Putamen (tissue), 1 donor: Measurements from ENCODE around the gene KLHL17.
"Not testable (repeated sequence)": the region's sequence is repeated elsewhere in the genome, so short reads cannot be mapped to it uniquely, and the experiment has no call there.

Experiments used
- DNase-seq: peaks from one replicate; pipeline ENCODE4 v3.0.0-alpha.2; 2016; ENCODE audit warnings: low spot score

Gene KLHL17

DNA sequence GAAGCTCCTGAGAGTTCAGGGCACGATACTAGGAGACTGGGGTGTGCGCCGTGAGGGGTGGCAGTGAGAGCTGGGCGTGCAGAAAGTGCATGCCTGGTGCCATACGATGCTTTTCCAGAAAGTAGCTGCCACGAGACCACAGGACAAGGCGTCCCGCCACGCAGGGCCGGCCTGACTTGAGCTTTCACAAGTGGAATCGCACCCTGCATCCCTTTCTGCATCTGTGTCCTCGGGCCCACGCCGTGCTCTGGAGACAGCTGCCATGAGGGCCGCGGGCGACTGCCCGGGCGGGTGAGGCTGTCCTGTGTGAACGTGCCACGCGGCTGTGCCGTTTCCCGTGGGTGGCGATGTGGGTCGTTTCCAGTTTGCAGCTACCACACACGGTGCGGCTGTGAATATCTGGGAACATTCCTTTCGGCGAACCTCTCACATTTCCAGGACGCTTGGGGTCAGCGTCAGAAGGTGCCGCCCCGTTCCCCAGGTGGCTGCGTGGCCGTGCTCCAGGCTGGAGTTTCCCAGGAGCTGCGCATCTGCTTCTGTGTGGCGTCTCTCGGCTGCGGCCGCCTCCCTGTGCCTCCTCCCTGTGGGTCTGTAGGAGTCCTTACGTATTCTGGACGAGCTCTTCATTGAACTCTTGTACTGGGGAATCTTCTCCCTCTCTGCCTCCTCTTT lies 22.5 kb downstream of the KLHL17 start:
- DNase-seq, result no peak

GRCh38 chr1:983798-984475 lies 23.6 kb downstream of the KLHL17 start:
- DNase-seq, result no peak

- DNase-seq, result no peak
These were observed 24.1 kb downstream of the KLHL17 start for GRCh38 chr1:984476-984814.

GRCh38 chr1:985126-985525 lies 24.7 kb downstream of the KLHL17 start:
- no peak for DNase-seq

DNA sequence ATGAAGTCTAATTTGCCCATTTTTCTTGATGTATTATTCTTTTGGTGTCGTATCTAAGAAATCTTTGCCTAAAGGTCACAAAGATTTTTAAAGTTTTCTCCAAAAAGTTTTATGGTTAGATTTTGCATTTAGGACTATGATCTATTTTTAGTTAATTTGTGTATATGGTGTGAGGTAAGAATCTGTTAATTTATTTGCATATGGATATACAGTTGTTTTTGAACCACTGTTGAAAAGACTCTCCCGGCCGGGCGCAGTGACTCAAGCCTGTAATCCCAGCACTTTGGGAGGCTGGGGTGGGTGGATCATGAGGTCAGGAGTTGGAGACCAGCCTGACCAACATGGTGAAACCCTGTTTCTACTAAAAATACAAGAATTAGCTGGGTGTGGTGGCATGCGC lies 27.7 kb downstream of the KLHL17 start:
- not testable (repeated sequence) for DNase-seq

- not testable (repeated sequence) for DNase-seq
These were observed 30.9 kb downstream of the KLHL17 start for GRCh38 chr1:991275-991674.

GRCh38 chr1:991895-992294 lies 31.5 kb downstream of the KLHL17 start:
- DNase-seq, result no peak

- DNase-seq, result no peak
These were observed 32.0 kb downstream of the KLHL17 start for GRCh38 chr1:992362-992761.

DNA sequence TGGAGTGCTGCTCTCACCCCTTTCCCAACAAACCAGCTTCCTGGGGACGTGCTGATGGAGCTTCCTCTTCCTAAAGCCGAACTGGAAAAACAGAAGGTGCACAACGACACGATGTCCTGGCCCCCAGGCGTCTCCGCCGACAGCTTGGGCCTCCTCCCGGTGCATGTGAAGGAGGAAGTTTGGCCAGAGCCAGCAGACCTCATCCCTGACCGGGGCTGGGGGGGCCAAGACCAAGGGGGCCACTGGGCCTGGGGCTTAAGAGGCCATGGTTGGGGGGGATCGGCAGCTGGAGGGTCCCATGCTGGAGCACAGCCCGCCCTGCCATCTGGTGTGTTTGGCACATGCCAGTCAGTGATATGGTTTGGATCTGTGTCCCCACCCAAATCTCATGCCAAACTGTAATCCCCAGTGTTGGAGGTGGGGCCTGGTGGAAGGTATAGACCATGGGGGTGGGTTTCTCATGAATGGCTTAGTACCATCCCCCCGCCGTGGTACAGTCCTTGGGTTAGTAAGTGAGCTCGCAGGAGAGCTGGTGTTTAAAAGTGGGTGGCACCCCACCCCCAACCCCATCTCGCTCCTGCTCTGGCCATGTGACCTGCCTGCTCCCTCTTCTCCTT lies 33.1 kb downstream of the KLHL17 start:
- no peak for DNase-seq

- DNase-seq, result not testable (repeated sequence)
These were observed 34.2 kb downstream of the KLHL17 start for GRCh38 chr1:994546-994945.

DNA sequence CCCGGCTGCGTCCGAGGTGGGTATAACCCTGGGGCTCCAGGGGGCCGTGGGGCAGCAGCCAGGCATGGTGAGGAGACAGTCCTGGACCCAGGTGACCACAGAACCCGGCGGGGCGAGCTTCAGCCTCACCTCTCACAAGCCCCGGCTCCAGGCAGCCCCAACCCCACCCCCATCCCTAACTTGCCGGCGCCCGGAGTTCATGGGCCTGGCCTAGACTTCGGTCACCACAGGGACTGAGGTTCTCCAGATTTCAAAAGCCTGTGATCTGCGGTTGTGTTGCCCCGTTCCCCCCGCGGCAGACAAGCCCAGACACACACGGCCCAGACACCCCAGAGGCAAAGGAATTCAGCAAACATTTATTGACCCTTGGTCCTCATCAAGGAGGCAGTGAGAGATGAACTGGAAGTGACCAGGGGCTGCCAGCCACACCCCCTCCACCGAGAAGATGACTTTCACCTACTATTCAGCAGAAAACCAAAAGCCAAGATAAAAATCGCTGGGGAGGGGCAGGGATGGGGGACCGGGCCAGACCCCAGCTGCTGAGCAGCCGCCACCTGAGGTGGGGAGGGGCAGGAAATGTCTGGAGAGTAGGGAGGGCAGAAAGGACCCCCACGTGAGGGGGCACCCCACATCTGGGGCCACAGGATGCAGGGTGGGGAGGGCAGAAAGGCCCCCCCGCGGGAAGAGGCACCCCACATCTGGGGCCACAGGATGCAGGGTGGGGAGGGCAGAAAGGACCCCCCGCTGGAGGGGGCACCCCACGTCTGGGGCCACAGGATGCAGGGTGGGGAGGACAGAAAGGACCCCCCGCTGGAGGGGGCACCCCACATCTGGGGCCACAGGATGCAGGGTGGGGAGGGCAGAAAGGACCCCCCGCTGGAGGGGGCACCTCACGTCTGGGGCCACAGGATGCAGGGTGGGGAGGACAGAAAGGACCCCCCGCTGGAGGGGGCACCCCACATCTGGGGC lies 35.6 kb downstream of the KLHL17 start:
- DNase-seq, result no peak

GRCh38 chr1:996851-997712 lies 36.7 kb downstream of the KLHL17 start:
- DNase-seq, result no peak

DNA sequence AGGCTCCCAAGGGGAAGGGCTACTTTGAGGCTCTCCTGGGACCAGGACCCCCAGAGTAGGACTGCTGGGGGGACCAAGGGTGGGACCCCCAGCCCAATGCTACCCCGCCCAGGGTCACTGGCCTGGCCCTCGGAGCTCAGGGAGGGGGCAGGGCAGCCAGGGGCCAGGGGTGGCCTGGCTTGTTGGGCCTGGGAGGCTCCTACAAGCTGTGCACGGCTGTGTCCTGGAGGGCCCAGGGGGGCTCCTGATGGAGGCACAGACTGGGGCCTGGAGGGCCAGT lies 37.3 kb downstream of the KLHL17 start:
- no peak for DNase-seq

DNA sequence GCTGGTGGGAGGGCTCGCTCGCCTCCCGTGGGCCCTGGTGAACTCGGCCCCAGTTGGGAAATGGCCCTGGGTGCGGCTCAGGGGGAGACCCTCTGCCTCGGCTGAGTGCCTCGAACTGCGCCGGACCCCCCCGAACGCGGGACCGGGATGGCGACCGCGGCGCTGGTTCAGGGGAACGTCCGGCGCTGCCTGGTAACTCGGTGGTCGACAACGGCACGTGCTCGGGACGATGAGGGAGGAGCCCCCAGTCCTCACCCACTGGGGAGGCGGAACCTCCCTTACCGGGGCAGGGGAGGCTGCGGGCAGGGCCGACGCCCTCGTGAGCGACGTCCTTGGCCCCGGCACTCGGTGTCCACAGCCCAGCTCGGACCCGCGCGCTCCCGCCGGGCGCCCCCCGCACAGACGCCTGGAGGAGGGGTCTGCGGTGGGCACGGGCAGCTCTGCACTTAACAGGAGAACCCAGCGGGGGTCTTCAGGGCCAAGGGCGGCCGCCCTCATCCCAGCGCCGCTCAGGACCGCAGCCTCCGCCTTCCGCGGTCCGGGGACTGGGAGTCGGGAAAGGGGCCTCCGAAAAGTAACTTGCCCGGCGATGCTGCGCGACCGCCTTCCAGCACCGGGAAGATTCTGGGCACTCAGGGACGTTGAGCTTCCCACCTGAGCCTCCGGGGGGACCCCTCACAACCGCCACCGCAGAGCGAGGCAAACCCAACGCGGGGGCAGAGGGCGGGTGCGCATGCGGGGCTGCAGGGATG lies 37.8 kb downstream of the KLHL17 start:
- no peak for DNase-seq

- no peak for DNase-seq
These were observed 38.3 kb downstream of the KLHL17 start for GRCh38 chr1:998745-998994.

- DNase-seq, result no peak
These were observed 38.8 kb downstream of the KLHL17 start for GRCh38 chr1:998995-999724.

DNA sequence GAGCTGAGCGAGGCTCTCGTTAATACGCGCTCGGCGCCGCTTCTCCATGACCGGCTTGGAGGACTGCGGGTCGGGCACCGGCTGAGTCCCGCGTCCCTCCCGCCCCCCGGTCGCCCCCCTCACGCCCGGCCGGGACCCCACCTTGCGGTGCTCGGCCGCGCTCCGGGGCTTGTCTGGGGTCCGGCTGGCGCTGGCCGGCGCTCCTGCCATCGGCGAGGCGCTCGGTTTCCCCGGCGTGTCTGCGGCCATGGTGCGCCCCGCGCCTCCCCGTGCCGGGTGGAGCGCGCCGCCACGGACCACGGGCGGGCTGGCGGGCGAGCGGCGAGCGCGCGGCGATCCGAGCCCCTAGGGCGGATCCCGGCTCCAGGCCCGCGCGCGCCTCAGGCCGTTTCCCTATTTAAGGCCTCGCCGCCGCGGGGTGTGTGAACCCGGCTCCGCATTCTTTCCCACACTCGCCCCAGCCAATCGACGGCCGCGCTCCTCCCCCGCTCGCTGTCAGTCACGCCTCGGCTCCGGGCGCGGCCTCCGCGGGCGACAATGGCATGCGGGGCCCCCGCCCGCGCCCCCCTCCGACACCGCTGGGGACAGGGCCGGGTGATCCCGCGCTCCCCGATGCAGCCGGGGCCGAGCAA lies 39.5 kb downstream of the KLHL17 start, which contains the start of gene HES4:
Gene HES4, minus strand, starts transcription at position 373 of the 632 bp plus-strand sequence. Its CDS starts 124 bp downstream, at position 249.
- peak; percentile 87 for DNase-seq

DNA sequence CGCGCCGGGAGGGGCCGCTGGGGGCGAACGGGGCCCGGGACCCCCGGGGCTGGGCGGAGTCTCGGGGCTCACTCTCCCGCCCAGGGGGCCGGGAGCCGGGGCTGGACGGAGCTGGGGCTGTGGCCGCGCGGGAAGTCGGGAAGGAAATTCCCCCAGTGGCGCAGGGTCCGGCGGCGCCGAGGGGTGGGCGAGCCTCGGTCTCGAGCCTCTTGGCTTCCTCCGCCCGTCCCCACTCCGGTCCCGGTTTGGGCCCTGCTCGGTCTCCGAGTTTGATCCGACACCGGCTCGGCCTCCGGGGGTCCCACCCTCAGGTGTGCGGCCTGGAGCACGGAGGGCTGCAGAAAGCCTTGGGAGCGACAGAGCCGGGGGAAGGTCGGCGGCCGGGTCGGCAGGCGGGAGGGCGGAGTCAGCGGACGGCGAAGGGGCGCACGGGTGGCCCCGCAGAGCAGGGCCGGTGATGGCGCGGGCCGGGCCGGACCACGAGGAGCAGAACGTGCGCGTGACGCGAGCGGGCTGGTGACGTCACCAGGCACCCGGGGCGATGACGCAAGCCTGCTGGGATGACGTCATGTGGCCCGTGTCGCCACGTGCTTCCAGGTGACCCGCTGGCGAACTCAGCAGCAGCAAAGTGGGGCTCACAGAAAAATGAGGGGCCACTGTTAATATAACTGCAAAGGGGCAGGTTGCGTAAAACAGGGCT lies 40.1 kb downstream of the KLHL17 start:
- peak; percentile 52 for DNase-seq
